GM23338 (cell line): ENCODE data around the gene DTNA. TPM values are rescaled to one million over a fixed set of nuclear protein-coding genes. Genes with fewer than 3 reads are reported as not detected.

Experiments
- ATAC-seq: fragments of 200-7000 bp; cut with Tn5 transposase; 3 replicates; pipeline ENCODE4 v1.9.1; 2020
- DNase-seq: peaks from one replicate; pipeline ENCODE4 v3.0.0-alpha.2; 2015; ENCODE audit warnings: low spot score
- H2AFZ ChIP-seq: fragments of 200-600 bp; sonication (generic); 2 replicates; pipeline ENCODE4 v1.8.0; 2016; ENCODE audit warnings: antibody characterized with exemption, mild to moderate bottlenecking, moderate library complexity
- H3F3A ChIP-seq: fragments of 200-600 bp; sonication (generic); replicated peaks from 2 replicates; pipeline ENCODE4 v1.8.0; 2017; ENCODE audit warnings: antibody characterized with exemption, mixed run types, low read depth
- H3K27ac ChIP-seq: fragments of 200-600 bp; sonication (generic); 2 replicates; pipeline ENCODE4 v1.6.1; 2016; ENCODE audit warnings: low read depth
- H3K27me3 ChIP-seq: fragments of 200-600 bp; sonication (generic); 2 replicates; pipeline ENCODE4 v1.8.0; 2016; ENCODE audit warnings: mild to moderate bottlenecking, mixed run types, moderate library complexity; ENCODE audit not compliant: insufficient read depth
- H3K36me3 ChIP-seq: fragments of 200-600 bp; sonication (generic); 2 replicates; pipeline ENCODE4 v1.8.0; 2016; ENCODE audit warnings: mild to moderate bottlenecking; ENCODE audit not compliant: insufficient read depth
- H3K4me1 ChIP-seq: fragments of 200-600 bp; sonication (generic); 2 replicates; pipeline ENCODE4 v1.8.0; 2016; ENCODE audit warnings: mild to moderate bottlenecking, moderate library complexity; ENCODE audit not compliant: insufficient read depth
- H3K4me2 ChIP-seq: fragments of 200-600 bp; sonication (generic); 2 replicates; pipeline ENCODE4 v1.7.1; 2017; ENCODE audit warnings: mixed run types
- H3K4me3 ChIP-seq: fragments of 200-600 bp; sonication (generic); 2 replicates; pipeline ENCODE4 v1.6.1; 2016; ENCODE audit warnings: mixed run types
- H3K79me2 ChIP-seq: fragments of 200-600 bp; sonication (generic); replicated peaks from 2 replicates; pipeline ENCODE4 v1.8.0; 2017; ENCODE audit warnings: mild to moderate bottlenecking; ENCODE audit not compliant: insufficient read depth
- H3K9me2 ChIP-seq: fragments of 200-600 bp; sonication (generic); 2 replicates; pipeline ENCODE4 v1.8.0; 2017; ENCODE audit not compliant: insufficient read depth
- H4K20me1 ChIP-seq: fragments of 200-600 bp; sonication (generic); replicated peaks from 2 replicates; pipeline ENCODE4 v1.8.0; 2017; ENCODE audit warnings: mild to moderate bottlenecking; ENCODE audit not compliant: insufficient read depth
- H3K27ac Mint-ChIP-seq: 2 replicates; pipeline ENCODE4 v1.8.0; 2020; ENCODE audit warnings: inconsistent platforms, mild to moderate bottlenecking, moderate library complexity, mixed read lengths
- H3K27me3 Mint-ChIP-seq: 3 replicates; pipeline ENCODE4 v1.8.0; 2022; ENCODE audit warnings: low read depth, mild to moderate bottlenecking, moderate library complexity, mixed read lengths, inconsistent platforms; ENCODE audit not compliant: insufficient read depth, poor library complexity
- H3K36me3 Mint-ChIP-seq: 3 replicates; pipeline ENCODE4 v1.8.0; 2021; ENCODE audit warnings: low read depth, mild to moderate bottlenecking, inconsistent platforms, moderate library complexity, mixed read lengths
- H3K4me1 Mint-ChIP-seq: 3 replicates; pipeline ENCODE4 v1.8.0; 2020; ENCODE audit warnings: mild to moderate bottlenecking, inconsistent platforms, mixed read lengths
- H3K4me3 Mint-ChIP-seq: 3 replicates; pipeline ENCODE4 v1.8.0; 2021; ENCODE audit warnings: moderate library complexity, mild to moderate bottlenecking, inconsistent platforms, mixed read lengths
- H3K9me3 Mint-ChIP-seq: 3 replicates; pipeline ENCODE4 v1.8.0; 2020; ENCODE audit warnings: moderate library complexity, mild to moderate bottlenecking, inconsistent platforms, mixed read lengths
- CREB1 ChIP-seq: fragments of 250-450 bp; sonication (Bioruptor Pico); IDR thresholded peaks from 2 replicates; pipeline ENCODE4 v1.5.0; 2020; ENCODE audit warnings: low read depth, mild to moderate bottlenecking, moderate library complexity
- CTCF ChIP-seq, 2 experiments: fragments of 200-600 bp in 1 of 2; sonication (generic) in 1 of 2; conservative IDR thresholded peaks; 2 replicates each; pipeline versions ENCODE4 v1.5.1 to v1.6.1; 2016 to 2017; ENCODE audit warnings: antibody characterized with exemption in 2 of 2, low read depth in 2 of 2, mild to moderate bottlenecking in 2 of 2, moderate library complexity in 1 of 2
- ETS1 ChIP-seq: IDR thresholded peaks from 2 replicates; pipeline ENCODE4 v1.6.1; 2016; ENCODE audit warnings: antibody characterized with exemption
- EZH2 ChIP-seq: fragments of 200-600 bp; sonication (generic); IDR thresholded peaks from one replicate; pipeline ENCODE4 v1.8.0; 2017; ENCODE audit warnings: antibody characterized with exemption, mild to moderate bottlenecking, low read depth; ENCODE audit not compliant: unreplicated experiment
- EZH2phosphoT487 ChIP-seq: fragments of 200-600 bp; sonication (generic); IDR thresholded peaks from one replicate; pipeline ENCODE4 v1.8.1; 2018; ENCODE audit warnings: antibody characterized with exemption; ENCODE audit not compliant: unreplicated experiment
- JUNB ChIP-seq: IDR thresholded peaks from one replicate; pipeline ENCODE4 v1.6.1; 2016; ENCODE audit warnings: antibody characterized with exemption; ENCODE audit not compliant: unreplicated experiment
- NANOG ChIP-seq: IDR thresholded peaks from 2 replicates; pipeline ENCODE4 v1.6.1; 2016; ENCODE audit warnings: antibody characterized with exemption, borderline replicate concordance
- POLR2AphosphoS5 ChIP-seq: IDR thresholded peaks from 2 replicates; pipeline ENCODE4 v1.6.1; 2016; ENCODE audit warnings: antibody characterized with exemption, low read depth
- REST ChIP-seq: IDR thresholded peaks from one replicate; pipeline ENCODE4 v1.6.1; 2018; ENCODE audit warnings: antibody characterized with exemption; ENCODE audit not compliant: unreplicated experiment
- STAT1 ChIP-seq: IDR thresholded peaks from one replicate; pipeline ENCODE4 v1.6.1; 2016; ENCODE audit warnings: antibody characterized with exemption; ENCODE audit not compliant: unreplicated experiment
- ZNF114 ChIP-seq: fragments of 250-450 bp; sonication (Bioruptor Pico); IDR thresholded peaks from 2 replicates; pipeline ENCODE4 v1.5.0; 2020; ENCODE audit warnings: mild to moderate bottlenecking, moderate library complexity
- ZNF331 ChIP-seq: fragments of 250-450 bp; sonication (Bioruptor Pico); IDR thresholded peaks from 2 replicates; pipeline ENCODE4 v1.5.0; 2020; ENCODE audit warnings: low read depth, mild to moderate bottlenecking, moderate library complexity
- ZNF462 ChIP-seq: fragments of 250-450 bp; sonication (Bioruptor Pico); IDR thresholded peaks from 2 replicates; pipeline ENCODE4 v1.5.0; 2020; ENCODE audit warnings: mild to moderate bottlenecking, moderate library complexity
- polyA plus RNA-seq: library from polyadenylated mRNA; unstranded; fragments of >200 nt; fragmentation: Nextera tagmentation; extraction: Ambion mirVana; gene quantifications from 2 replicates; pipeline ENCODE4 v1.2.1, GENCODE V29; 2016
- total RNA-seq: library from RNA; depleted of rRNA; stranded (reverse); fragments of >200 nt; shearing (Covaris generic); gene quantifications from 2 replicates; pipeline ENCODE4 v1.2.3, GENCODE V29; 2014

Gene DTNA
- total and polyA plus RNA-seq, 2 experiments from 2014 or later, result 11.5 to 25.1 TPM

GRCh38 chr18:34738175-34738894 is 28.2 kb downstream of the DTNA start:
- no peak for DNase-seq
- H3K36me3 Mint-ChIP-seq, result no peaks in the 10 kb centered on the region
- Histone ChIP-seq H3K36me3 (no peaks in the 10 kb centered on the region), H2AFZ (no peak overlapping the region), H3F3A (no peaks in the 10 kb centered on the region), H3K4me3 (no peak overlapping the region), H3K79me2 (no peaks in the 10 kb centered on the region), H3K27me3 (no peaks in the 10 kb centered on the region), H3K4me1 (no peaks in the 10 kb centered on the region), H3K27ac (no peak overlapping the region), H3K4me2 (no peak overlapping the region), H3K9me2 (no peaks in the 10 kb centered on the region), H4K20me1 (no peaks in the 10 kb centered on the region)
- no peak overlapping the region for H3K4me3 Mint-ChIP-seq
- ATAC-seq, result no peak
- peaks cover 1% of the 10 kb centered on the region for H3K27me3 Mint-ChIP-seq
- no peaks in the 10 kb centered on the region for H3K9me3 Mint-ChIP-seq
- no peak overlapping the region for H3K27ac Mint-ChIP-seq
- TF ChIP-seq ETS1 (no peak), NANOG (no peak), CREB1 (CRISPR knock-in tag) (no peak), ZNF331 (CRISPR knock-in tag) (no peak), CTCF (conservative IDR thresholded peaks at IDR 0.05; ENCODE audit: low read depth in 2 of 2) (no peak), ZNF462 (no peak), POLR2AphosphoS5 (no peak), ZNF114 (no peak), JUNB (no peak), REST (no peak), STAT1 (no peak), EZH2phosphoT487 (no peak), EZH2 (no peak)
- peaks cover 6% of the 10 kb centered on the region for H3K4me1 Mint-ChIP-seq
